Activated CD4-positive, alpha-beta T cell treated with anti-CD3 and anti-CD28 coated beads for 24 hours (primary cell): ENCODE results near the gene CNNM1.

Source experiments
- DNase-seq, 2 donors: peaks; one replicate each; pipeline ENCODE4 v3.0.0-alpha.2; 2020; ENCODE audit warnings: low read depth in 2 of 2

Gene CNNM1

GRCh38 chr10:99418910-99419624 is 89.9 kb downstream of the CNNM1 start:
- no peak for DNase-seq

- no peak for DNase-seq
Observed at GRCh38 chr10:99419688-99420087, 90.5 kb downstream of the CNNM1 start.

- DNase-seq, result no peak
Observed at GRCh38 chr10:99421233-99421739, 92.1 kb downstream of the CNNM1 start.

GRCh38 chr10:99422529-99423096 is 93.5 kb downstream of the CNNM1 start:
- no peak for DNase-seq

- DNase-seq, result no peak
Observed at GRCh38 chr10:99424656-99425055, 95.5 kb downstream of the CNNM1 start.

GRCh38 chr10:99425204-99425603 is 96.0 kb downstream of the CNNM1 start:
- no peak for DNase-seq

- no peak for DNase-seq
Observed at GRCh38 chr10:99426689-99427088, 97.5 kb downstream of the CNNM1 start.

- DNase-seq, result no peak
Observed at GRCh38 chr10:99427566-99428190, 98.5 kb downstream of the CNNM1 start.

- DNase-seq, result no peak
Observed at GRCh38 chr10:99429517-99430095, 100.5 kb downstream of the CNNM1 start.

- DNase-seq, result no peak
Observed at GRCh38 chr10:99430116-99430450, 100.9 kb downstream of the CNNM1 start.

GRCh38 chr10:99430451-99431189 is 101.5 kb downstream of the CNNM1 start, which contains the start of gene GOT1:
Gene GOT1, minus strand, starts transcription at chr10:99430624. Its CDS starts 59 bp downstream, at chr10:99430565.
- peak; percentile 90 to 92 for DNase-seq

GRCh38 chr10:99431190-99431760 is 102.1 kb downstream of the CNNM1 start:
- DNase-seq, result no peak

- DNase-seq, result no peak
Observed at GRCh38 chr10:99432047-99432446, 102.9 kb downstream of the CNNM1 start.

GRCh38 chr10:99432881-99433280 is 103.7 kb downstream of the CNNM1 start:
- no peak for DNase-seq

GRCh38 chr10:99433378-99434020 is 104.3 kb downstream of the CNNM1 start:
- DNase-seq, result no peak

- no peak for DNase-seq
Observed at GRCh38 chr10:99435986-99436638, 107.0 kb downstream of the CNNM1 start.

- DNase-seq, result no peak
Observed at GRCh38 chr10:99438890-99439289, 109.7 kb downstream of the CNNM1 start.

- DNase-seq, result no peak
Observed at GRCh38 chr10:99442394-99442793, 113.2 kb downstream of the CNNM1 start.

GRCh38 chr10:99443500-99443899 is 114.3 kb downstream of the CNNM1 start:
- no peak for DNase-seq
